ENCODE results near the gene PKN2. TPM values are rescaled to one million over a fixed set of nuclear protein-coding genes. Genes with fewer than 3 reads are reported as not detected.

Gene PKN2
- total and polyA plus RNA-seq, 9 of the 15 experiments (the other 6 are each of a cell fraction or from before 2014, with no cell fraction given) = 4.5 to 25.3 (median 19.2) TPM

GRCh38 chr1:88799491-88799890, 115.4 kb downstream of the PKN2 start:
- FAIRE-seq (no peak), DNase-seq (ENCODE audit: extremely low read depth in 1 of 4, low spot score in 3 of 4) (no peak), ATAC-seq (no peak)
- in situ Hi-C loops (cut with MboI) (no loop called here), intact Hi-C loops (cut with micrococcal nuclease) (no loop called here)
- Histone ChIP-seq H4K20me1 (replicated peaks; ENCODE audit: control insufficient read depth, insufficient read depth, low read length) (no peaks in the 10 kb centered on the region), H3K4me1 (replicated peaks in 1 of 2; ENCODE audit: control insufficient read depth in 2 of 2, insufficient read depth in 2 of 2, low read length in 2 of 2) (no peaks in the 10 kb centered on the region; a peak in 1 of 5 replicates), H3K4me2 (ENCODE audit: insufficient read depth, low read length) (no peak overlapping the region), H3K27ac (ENCODE audit: extremely low read depth, low read depth, low read length) (no peak overlapping the region), H3K4me3 (no peak overlapping the region), H3K9me3 (replicated peaks; ENCODE audit: control insufficient read depth, insufficient read depth, low read depth, low read length) (no peaks in the 10 kb centered on the region; the same call in 1 of the 2 replicates), H3K27me3 (ENCODE audit: control insufficient read depth in 2 of 2, insufficient read depth in 2 of 2, low read length in 2 of 2) (no peaks in the 10 kb centered on the region), H2AFZ (ENCODE audit: low read depth, low read length) (no peak overlapping the region), H3K36me3 (ENCODE audit: control insufficient read depth, insufficient read depth, low read length) (peaks cover 51% of the 10 kb centered on the region), H3K9me1 (ENCODE audit: control insufficient read depth, insufficient read depth, low read length) (no peaks in the 10 kb centered on the region), H3K9ac (ENCODE audit: insufficient read depth in 1 of 2, low read depth in 2 of 2, low read length in 2 of 2) (no peak overlapping the region), H3K79me2 (ENCODE audit: control insufficient read depth, insufficient read depth, low read length) (no peaks in the 10 kb centered on the region)
- no peak for TF ChIP-seq ETV6 (IDR thresholded peaks at IDR 0.05; ENCODE audit: borderline replicate concordance in 1 of 2, low read depth in 2 of 2, low read length in 1 of 2)
- TF ChIP-seq ETV6 (CRISPR knock-in tag; IDR thresholded peaks at IDR 0.05; ENCODE audit: borderline replicate concordance) = no peak
- no peak for TF ChIP-seq XRCC3 (IDR thresholded peaks at IDR 0.05)
- no peak for TF ChIP-seq ZNF318 (IDR thresholded peaks at IDR 0.05; ENCODE audit: borderline replicate concordance in 1 of 2, low read depth in 1 of 2)
- no peak for TF ChIP-seq ZNF696 (CRISPR knock-in tag; conservative IDR thresholded peaks at IDR 0.05)
- no peak for TF ChIP-seq ARNT (IDR thresholded peaks at IDR 0.05)
- no peak for TF ChIP-seq ZNF184 (CRISPR knock-in tag; IDR thresholded peaks at IDR 0.05)
- TF ChIP-seq ETS1 (conservative IDR thresholded peaks at IDR 0.05; ENCODE audit: control insufficient read depth, low read depth, low read length) = no peak
- TF ChIP-seq ZNF707 (CRISPR knock-in tag; conservative IDR thresholded peaks at IDR 0.05) = no peak
- CTCF ChIA-PET (ENCODE audit: low intra/inter-chr PET ratio) = interaction anchor here (1.3 kb wide), 1 partner anchor 78 kb away, joined by 3 read pairs; no protein-coding TSS in a partner anchor
- BruUV-seq (replicated peaks) = no TSS peak
- 91% methylated on average over 2 of the region's 2 CpGs for WGBS (ENCODE audit: insufficient coverage, low coverage, missing lambda C conversion rate)
- POLR2A ChIA-PET = no interaction called here

Measured in K562 (cell line).